Stimulated activated CD8-positive, alpha-beta memory T cell treated with anti-CD3 and anti-CD28 coated beads, Interleukin-12 subunit alpha, Interleukin-12 subunit beta, amount 100 ng/mL, for 24 hours (primary cell): ENCODE data around the gene ZNRF1.

Experiments used
- DNase-seq: peaks from one replicate; pipeline ENCODE4 v3.0.0-alpha.2; 2020; ENCODE audit errors: extremely low read depth

ZNRF1 gene

GRCh38 chr16:75059411-75059810 lies 60.6 kb downstream of the ZNRF1 start:
- DNase-seq: no peak

- no peak for DNase-seq
Observed at GRCh38 chr16:75060723-75061122, 61.9 kb downstream of the ZNRF1 start.

GRCh38 chr16:75061669-75062068 lies 62.8 kb downstream of the ZNRF1 start:
- no peak for DNase-seq

GRCh38 chr16:75062135-75062975 lies 63.5 kb downstream of the ZNRF1 start:
- no peak for DNase-seq

GRCh38 chr16:75062976-75063346 lies 64.1 kb downstream of the ZNRF1 start:
- DNase-seq: no peak

- DNase-seq: no peak
Observed at GRCh38 chr16:75063549-75064088, 64.8 kb downstream of the ZNRF1 start.

- no peak for DNase-seq
Observed at GRCh38 chr16:75064403-75065148, 65.8 kb downstream of the ZNRF1 start.

GRCh38 chr16:75065149-75065505 lies 66.3 kb downstream of the ZNRF1 start:
- DNase-seq: no peak

- DNase-seq: no peak
Observed at GRCh38 chr16:75065521-75066149, 66.8 kb downstream of the ZNRF1 start.

GRCh38 chr16:75066861-75067447 lies 68.1 kb downstream of the ZNRF1 start:
- no peak for DNase-seq

GRCh38 chr16:75068085-75069031 lies 69.5 kb downstream of the ZNRF1 start:
- no peak for DNase-seq

GRCh38 chr16:75070012-75070841 lies 71.4 kb downstream of the ZNRF1 start:
- DNase-seq: no peak

GRCh38 chr16:75071621-75072020 lies 72.8 kb downstream of the ZNRF1 start:
- DNase-seq: no peak

- DNase-seq: no peak
Observed at GRCh38 chr16:75072239-75072947, 73.6 kb downstream of the ZNRF1 start.

GRCh38 chr16:75073545-75074303 lies 74.9 kb downstream of the ZNRF1 start:
- no peak for DNase-seq

GRCh38 chr16:75074304-75074793 lies 75.5 kb downstream of the ZNRF1 start:
- DNase-seq: no peak

GRCh38 chr16:75074920-75075687 lies 76.3 kb downstream of the ZNRF1 start:
- DNase-seq: peak; percentile 51
